Measurements from ENCODE around the gene NFIA. TPM values are rescaled to one million over a fixed set of nuclear protein-coding genes. Genes with fewer than 3 reads are reported as not detected.

Gene NFIA
- total RNA-seq, 1 experiment from 2014 or later = 0.35 TPM

GRCh38 chr1:61451572-61451968 is 369.2 kb downstream of the NFIA start:
- no peak overlapping the region for H3K4me3 Mint-ChIP-seq
- no peak for DNase-seq
- Histone ChIP-seq H3K27me3 (ENCODE audit: insufficient read depth, low read length) (no peaks in the 10 kb centered on the region), H2BK15ac (ENCODE audit: low read depth, low read length) (no peak overlapping the region), H2BK20ac (ENCODE audit: low read depth, low read length, poor library complexity, severe bottlenecking) (no peak overlapping the region), H2BK120ac (ENCODE audit: low read depth, low read length, poor library complexity, severe bottlenecking) (no peak overlapping the region), H3K23me2 (ENCODE audit: insufficient read length, low read depth, low read length, poor library complexity, severe bottlenecking) (no peaks in the 10 kb centered on the region), H3K56ac (ENCODE audit: insufficient read length, low read depth, low read length) (no peak overlapping the region), H3K4me1 (ENCODE audit: insufficient read depth, low read length) (no peaks in the 10 kb centered on the region), H3K9me3 (ENCODE audit: control insufficient read depth, low read depth, low read length) (no peaks in the 10 kb centered on the region), H3K4ac (ENCODE audit: low read depth, low read length) (no peak overlapping the region), H3K23ac (ENCODE audit: insufficient read length, low read depth, low read length) (no peak overlapping the region), H3T11ph (ENCODE audit: low read length) (no peak overlapping the region), H3K18ac (ENCODE audit: insufficient read length, low read depth, low read length) (no peak overlapping the region), H2AFZ (ENCODE audit: low read length) (no peak overlapping the region), H3K79me1 (ENCODE audit: insufficient read depth, low read depth, low read length, poor library complexity, severe bottlenecking) (no peaks in the 10 kb centered on the region), H4K20me1 (ENCODE audit: control insufficient read depth, insufficient read depth, insufficient read length) (no peaks in the 10 kb centered on the region), H4K8ac (replicated peaks; ENCODE audit: insufficient read length, low read depth, low read length) (no peak overlapping the region), H3K4me2 (ENCODE audit: insufficient read depth, insufficient read length, low read length) (no peak overlapping the region), H3K14ac (ENCODE audit: insufficient read depth, low read length) (no peak overlapping the region), H3K9ac (ENCODE audit: extremely low read depth, insufficient read length, low read length) (no peak overlapping the region), H4K5ac (ENCODE audit: insufficient read length, low read depth, low read length) (no peak overlapping the region), H2BK5ac (ENCODE audit: insufficient read length, low read length) (no peak overlapping the region), H3K27ac (ENCODE audit: insufficient read length, low read depth, low read length) (no peak overlapping the region), H4K91ac (ENCODE audit: insufficient read length, low read depth, low read length) (no peak overlapping the region), H3K79me2 (ENCODE audit: insufficient read depth, low read length) (no peaks in the 10 kb centered on the region), H2AK5ac (ENCODE audit: insufficient read length, low read length) (no peak overlapping the region), H2BK12ac (ENCODE audit: insufficient read length, low read depth, low read length) (no peak overlapping the region)
- peaks cover 24 to 25% of the 10 kb centered on the region in 2 experiments for H3K4me1 Mint-ChIP-seq
- H3K27me3 Mint-ChIP-seq (ENCODE audit: low read depth) = no peaks in the 10 kb centered on the region; the same call in 1 of the 2 replicates
- no CpG with 5 or more reads among the region's 5 CpGs for WGBS (ENCODE audit: extremely low coverage, insufficient read length, low lambda C conversion rate)
- H3K36me3 Mint-ChIP-seq (ENCODE audit: insufficient read depth in 1 of 3, low read depth in 3 of 3) = no peaks in the 10 kb centered on the region
- no peak overlapping the region for H3K27ac Mint-ChIP-seq
- no peak for TF ChIP-seq CTCF (conservative IDR thresholded peaks at IDR 0.05)
- no peaks in the 10 kb centered on the region; a peak in 1 of 5 replicates for H3K9me3 Mint-ChIP-seq

Measured in H9 (cell line).